NCI-H128 (cell line): ENCODE measurements around the gene FBXL14.

Experiments
- DNase-seq: peaks from one replicate; lab custom pipeline; 2025; ENCODE audit not compliant: unreplicated experiment; lab: John Stamatoyannopoulos, UW

The FBXL14 gene

GRCh38 chr12:1517734-1518525 is 76.5 kb downstream of the FBXL14 start:
- no peak for DNase-seq

GRCh38 chr12:1517007-1517406 is 77.4 kb downstream of the FBXL14 start:
- no peak for DNase-seq
